ENCODE results near the gene PDE4D.

PDE4D gene

DNA sequence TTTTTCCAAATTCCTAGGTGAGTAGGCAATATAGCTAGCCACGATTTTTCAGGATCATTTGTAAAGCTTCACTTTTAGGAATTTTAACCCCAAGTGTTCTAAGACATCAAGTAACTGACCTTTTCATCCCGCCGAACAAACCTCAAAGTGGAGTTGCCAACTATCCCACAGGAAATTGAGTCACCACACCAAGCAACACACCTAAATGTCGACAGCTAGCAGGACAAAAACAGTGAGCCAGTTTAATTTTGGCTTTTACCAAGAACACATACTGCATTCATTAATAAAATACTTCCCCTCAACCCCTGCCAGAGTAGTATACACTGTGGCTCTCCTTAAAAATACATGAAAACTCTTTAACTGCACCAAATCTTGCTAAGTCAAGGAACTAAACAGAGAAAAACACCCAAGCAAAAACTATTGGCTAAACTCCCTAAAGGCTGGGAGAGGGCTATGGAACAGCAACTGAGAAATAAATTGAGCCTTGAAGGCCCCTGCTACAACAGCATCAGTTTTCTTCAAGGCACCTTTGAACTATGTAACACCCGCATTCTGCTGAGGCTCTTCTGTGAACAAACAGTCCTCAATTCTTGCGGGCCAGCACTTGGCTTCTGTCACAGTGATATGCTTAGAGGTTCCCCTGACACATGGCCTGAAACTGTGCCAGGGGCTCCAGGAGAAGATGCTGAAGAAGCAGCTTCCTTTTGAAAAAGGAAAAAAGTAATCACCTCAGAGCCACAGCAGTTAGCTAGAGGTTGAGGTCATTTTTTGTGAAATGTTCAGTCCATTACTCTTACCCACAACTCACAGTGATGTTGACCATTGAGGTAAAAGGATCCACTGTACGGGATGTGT lies 851.1 kb downstream of the PDE4D start:
- Histone ChIP-seq H3K27ac (replicated peaks) (no peak overlapping the region), H3K27me3 (ENCODE audit: insufficient read depth, poor library complexity, severe bottlenecking) (no peaks in the 10 kb centered on the region), H3K4me3 (replicated peaks; ENCODE audit: insufficient read depth, low read length) (no peak overlapping the region)
- TF ChIP-seq, protein P1, sequence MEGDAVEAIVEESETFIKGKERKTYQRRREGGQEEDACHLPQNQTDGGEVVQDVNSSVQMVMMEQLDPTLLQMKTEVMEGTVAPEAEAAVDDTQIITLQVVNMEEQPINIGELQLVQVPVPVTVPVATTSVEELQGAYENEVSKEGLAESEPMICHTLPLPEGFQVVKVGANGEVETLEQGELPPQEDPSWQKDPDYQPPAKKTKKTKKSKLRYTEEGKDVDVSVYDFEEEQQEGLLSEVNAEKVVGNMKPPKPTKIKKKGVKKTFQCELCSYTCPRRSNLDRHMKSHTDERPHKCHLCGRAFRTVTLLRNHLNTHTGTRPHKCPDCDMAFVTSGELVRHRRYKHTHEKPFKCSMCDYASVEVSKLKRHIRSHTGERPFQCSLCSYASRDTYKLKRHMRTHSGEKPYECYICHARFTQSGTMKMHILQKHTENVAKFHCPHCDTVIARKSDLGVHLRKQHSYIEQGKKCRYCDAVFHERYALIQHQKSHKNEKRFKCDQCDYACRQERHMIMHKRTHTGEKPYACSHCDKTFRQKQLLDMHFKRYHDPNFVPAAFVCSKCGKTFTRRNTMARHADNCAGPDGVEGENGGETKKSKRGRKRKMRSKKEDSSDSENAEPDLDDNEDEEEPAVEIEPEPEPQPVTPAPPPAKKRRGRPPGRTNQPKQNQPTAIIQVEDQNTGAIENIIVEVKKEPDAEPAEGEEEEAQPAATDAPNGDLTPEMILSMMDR (IDR thresholded peaks at IDR 0.05; ENCODE audit: insufficient read depth, low read length), result no peak
- TF ChIP-seq SPI1 (IDR thresholded peaks at IDR 0.05; ENCODE audit: borderline replicate concordance, low read depth), result no peak
- TF ChIP-seq POLR2AphosphoS5 (IDR thresholded peaks at IDR 0.05; ENCODE audit: low read depth), result no peak
- TF ChIP-seq, protein P2, sequence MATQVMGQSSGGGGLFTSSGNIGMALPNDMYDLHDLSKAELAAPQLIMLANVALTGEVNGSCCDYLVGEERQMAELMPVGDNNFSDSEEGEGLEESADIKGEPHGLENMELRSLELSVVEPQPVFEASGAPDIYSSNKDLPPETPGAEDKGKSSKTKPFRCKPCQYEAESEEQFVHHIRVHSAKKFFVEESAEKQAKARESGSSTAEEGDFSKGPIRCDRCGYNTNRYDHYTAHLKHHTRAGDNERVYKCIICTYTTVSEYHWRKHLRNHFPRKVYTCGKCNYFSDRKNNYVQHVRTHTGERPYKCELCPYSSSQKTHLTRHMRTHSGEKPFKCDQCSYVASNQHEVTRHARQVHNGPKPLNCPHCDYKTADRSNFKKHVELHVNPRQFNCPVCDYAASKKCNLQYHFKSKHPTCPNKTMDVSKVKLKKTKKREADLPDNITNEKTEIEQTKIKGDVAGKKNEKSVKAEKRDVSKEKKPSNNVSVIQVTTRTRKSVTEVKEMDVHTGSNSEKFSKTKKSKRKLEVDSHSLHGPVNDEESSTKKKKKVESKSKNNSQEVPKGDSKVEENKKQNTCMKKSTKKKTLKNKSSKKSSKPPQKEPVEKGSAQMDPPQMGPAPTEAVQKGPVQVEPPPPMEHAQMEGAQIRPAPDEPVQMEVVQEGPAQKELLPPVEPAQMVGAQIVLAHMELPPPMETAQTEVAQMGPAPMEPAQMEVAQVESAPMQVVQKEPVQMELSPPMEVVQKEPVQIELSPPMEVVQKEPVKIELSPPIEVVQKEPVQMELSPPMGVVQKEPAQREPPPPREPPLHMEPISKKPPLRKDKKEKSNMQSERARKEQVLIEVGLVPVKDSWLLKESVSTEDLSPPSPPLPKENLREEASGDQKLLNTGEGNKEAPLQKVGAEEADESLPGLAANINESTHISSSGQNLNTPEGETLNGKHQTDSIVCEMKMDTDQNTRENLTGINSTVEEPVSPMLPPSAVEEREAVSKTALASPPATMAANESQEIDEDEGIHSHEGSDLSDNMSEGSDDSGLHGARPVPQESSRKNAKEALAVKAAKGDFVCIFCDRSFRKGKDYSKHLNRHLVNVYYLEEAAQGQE (IDR thresholded peaks at IDR 0.05; ENCODE audit: insufficient replicate concordance, low read depth), result no peak
- TF ChIP-seq GABPA (IDR thresholded peaks at IDR 0.05; ENCODE audit: low read depth), result no peak
- DNase-seq (ENCODE audit: low read depth in 1 of 2, low spot score in 1 of 2), result peak in 1 of 2 experiments; percentile 1

DNA sequence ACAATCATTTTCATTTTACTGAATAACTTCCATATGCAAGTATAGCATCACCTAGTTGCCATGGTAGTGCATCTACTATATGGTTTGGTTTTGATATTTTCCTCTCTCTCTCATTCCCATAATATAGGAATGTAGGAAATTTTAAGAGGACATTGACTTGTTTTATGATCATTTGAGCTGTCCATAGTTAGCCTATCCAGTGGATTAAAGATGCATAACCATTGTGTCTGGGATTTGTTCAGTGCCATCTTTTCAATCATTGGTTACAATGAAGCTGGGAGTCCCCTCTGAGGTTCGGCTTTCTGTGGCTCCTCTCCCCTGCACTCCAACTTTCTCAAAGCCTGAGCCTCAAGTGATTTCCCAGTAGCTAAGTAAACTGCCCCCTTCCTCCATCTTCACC lies 852.2 kb downstream of the PDE4D start:
- TF ChIP-seq GABPA (IDR thresholded peaks at IDR 0.05; ENCODE audit: low read depth) (no peak), POLR2AphosphoS5 (IDR thresholded peaks at IDR 0.05; ENCODE audit: low read depth) (no peak), SPI1 (IDR thresholded peaks at IDR 0.05; ENCODE audit: borderline replicate concordance, low read depth) (no peak)
- TF ChIP-seq, protein P1 (IDR thresholded peaks at IDR 0.05; ENCODE audit: insufficient read depth, low read length), result no peak
- TF ChIP-seq, protein P2 (IDR thresholded peaks at IDR 0.05; ENCODE audit: insufficient replicate concordance, low read depth), result no peak
- no peak for DNase-seq (ENCODE audit: low read depth in 1 of 2, low spot score in 1 of 2)

DNA sequence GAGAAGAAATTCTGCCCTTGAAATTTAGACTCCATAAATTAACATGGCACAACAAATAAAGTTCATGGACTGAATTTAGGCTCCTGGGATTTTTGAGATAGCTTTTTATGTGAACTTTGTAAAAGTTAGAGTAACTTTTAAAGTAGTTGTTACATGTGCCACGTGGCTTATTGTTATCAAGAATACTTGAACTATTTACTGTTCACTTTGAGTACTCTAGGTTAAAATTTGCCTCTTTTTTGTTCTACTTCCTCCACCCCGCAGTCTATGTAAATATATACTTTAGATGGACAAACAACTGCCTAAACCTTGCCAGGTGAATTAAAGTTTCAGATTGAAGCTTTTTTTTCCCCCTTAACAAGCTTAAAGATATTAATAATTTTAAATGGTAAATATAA lies 852.7 kb downstream of the PDE4D start:
- TF ChIP-seq SPI1 (IDR thresholded peaks at IDR 0.05; ENCODE audit: borderline replicate concordance, low read depth) (no peak), GABPA (IDR thresholded peaks at IDR 0.05; ENCODE audit: low read depth) (no peak), POLR2AphosphoS5 (IDR thresholded peaks at IDR 0.05; ENCODE audit: low read depth) (no peak)
- TF ChIP-seq, protein P2 (IDR thresholded peaks at IDR 0.05; ENCODE audit: insufficient replicate concordance, low read depth), result no peak
- TF ChIP-seq, protein P1 (IDR thresholded peaks at IDR 0.05; ENCODE audit: insufficient read depth, low read length), result no peak
- Histone ChIP-seq H3K27ac (replicated peaks) (peak overlapping the region; percentile 89), H3K4me3 (replicated peaks; ENCODE audit: insufficient read depth, low read length) (no peak overlapping the region), H3K27me3 (ENCODE audit: insufficient read depth, poor library complexity, severe bottlenecking) (no peaks in the 10 kb centered on the region)
- DNase-seq (ENCODE audit: low read depth in 1 of 2, low spot score in 1 of 2), result no peak

More for the DNA sequence above, 852.2 kb downstream of the PDE4D start:
- H3K4me3 ChIP-seq (replicated peaks; ENCODE audit: insufficient read depth, low read length), result no peak overlapping the region
- H3K27ac ChIP-seq (replicated peaks), result no peak overlapping the region
- H3K27me3 ChIP-seq (ENCODE audit: insufficient read depth, poor library complexity, severe bottlenecking), result no peaks in the 10 kb centered on the region
